ENCODE results near the gene BACE1-AS.

BACE1-AS gene

GRCh38 chr11:117327567-117328374 is 36.6 kb downstream of the BACE1-AS start, which contains the start of gene CEP164:
Gene CEP164, plus strand, starts transcription at chr11:117327854. Its CDS starts 10,733 bp downstream, at chr11:117338587.
- peak; percentile 89 for DNase-seq

DNA sequence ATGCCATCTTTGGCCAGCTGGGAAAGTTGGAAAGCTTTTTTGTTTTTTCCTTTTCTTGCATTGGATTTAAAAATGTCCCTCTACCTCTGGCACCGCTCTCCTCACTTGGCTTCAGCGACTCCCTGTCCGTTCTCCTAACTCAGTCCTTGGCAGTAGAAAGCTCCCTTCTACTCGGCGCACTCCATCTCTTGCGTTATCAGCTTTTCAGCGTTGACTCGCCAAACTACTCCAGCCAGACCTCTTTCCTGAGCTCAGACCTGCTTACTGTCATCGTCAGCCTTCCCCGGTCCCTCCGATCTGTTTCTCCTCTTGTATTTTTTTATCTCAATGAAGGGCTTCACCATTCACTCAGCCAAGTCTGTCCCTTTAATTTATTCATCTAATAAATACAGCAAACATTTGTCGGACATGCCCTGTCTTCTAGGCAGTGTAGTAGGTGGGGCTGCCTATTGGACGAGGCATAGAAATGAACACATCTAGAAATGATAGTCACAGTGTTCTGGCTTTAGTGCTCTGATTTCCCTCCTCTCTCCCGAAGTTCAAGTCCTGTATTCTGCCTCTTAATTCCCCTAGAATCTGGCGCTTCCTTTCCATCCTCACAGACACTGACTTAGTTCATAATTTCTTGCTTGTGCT is 37.3 kb downstream of the BACE1-AS start:
- no peak for DNase-seq

DNA sequence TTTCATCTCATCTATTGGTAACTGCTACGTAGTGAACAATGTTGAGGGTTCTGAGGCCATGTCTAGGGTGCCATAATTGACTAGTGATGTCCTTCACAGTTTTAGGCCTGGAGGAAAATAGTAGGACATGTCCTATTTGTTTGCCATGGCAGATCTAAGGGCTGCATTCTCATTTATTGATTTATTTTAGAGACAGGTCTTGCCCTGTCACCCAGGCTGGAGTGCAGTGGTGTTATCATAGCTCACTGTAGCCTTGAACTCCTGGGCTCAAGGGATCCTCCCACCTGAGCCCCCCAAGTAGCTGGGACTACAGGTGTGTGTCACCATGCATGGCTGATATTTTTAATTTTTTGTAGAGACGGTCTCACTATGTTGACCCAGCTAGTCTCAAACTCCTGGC is 41.7 kb downstream of the BACE1-AS start:
- no peak for DNase-seq

GRCh38 chr11:117333917-117334316 is 42.8 kb downstream of the BACE1-AS start:
- DNase-seq: no peak

GRCh38 chr11:117334896-117335295 is 43.8 kb downstream of the BACE1-AS start:
- no peak for DNase-seq

- DNase-seq: no peak
Measured at GRCh38 chr11:117335399-117335798, 44.3 kb downstream of the BACE1-AS start.

DNA sequence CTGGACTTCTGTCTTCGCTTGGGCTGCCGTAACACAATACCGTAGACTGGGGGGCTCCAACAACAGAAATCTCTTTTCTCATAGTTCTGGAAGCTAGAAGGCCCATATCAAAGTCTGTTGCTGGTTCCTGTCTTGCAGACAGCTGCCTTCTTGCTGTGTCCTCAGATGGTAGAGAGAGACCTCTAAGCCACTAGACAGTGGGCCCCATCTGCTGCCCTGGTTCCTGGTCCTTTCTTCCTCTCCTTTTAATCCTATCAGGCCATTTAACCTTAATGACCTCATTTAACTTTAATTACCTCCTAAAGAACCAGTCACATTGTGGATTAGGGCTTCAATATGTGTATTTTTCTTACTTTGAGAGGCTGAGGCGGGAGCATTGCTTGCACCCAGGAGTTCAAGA is 45.9 kb downstream of the BACE1-AS start:
- no peak for DNase-seq
